Astrocyte (in vitro differentiated cells and primary cell): Measurements from ENCODE around the gene HSD11B2. TPM values are rescaled to one million over a fixed set of nuclear protein-coding genes. Genes with fewer than 3 reads are reported as not detected.

Source experiments
- DNase-seq: peaks from one replicate; pipeline ENCODE4 v3.0.0-alpha.2; 2010; ENCODE audit warnings: low read depth
- FAIRE-seq: peaks from 2 replicates; lab custom pipeline; 2011; peaks lifted over from hg19 to GRCh38; lab: Jason Lieb, UNC
- H2AFZ ChIP-seq: 2 replicates; pipeline ENCODE4 v1.6.0; 2012; ENCODE audit warnings: low read depth, low read length, inconsistent platforms
- H3K27ac ChIP-seq: 2 replicates; pipeline ENCODE4 v1.5.1; 2011; ENCODE audit warnings: low read depth, low read length, inconsistent platforms
- H3K27me3 ChIP-seq: 2 replicates; pipeline ENCODE4 v1.6.0; 2011; ENCODE audit warnings: low read length, inconsistent platforms; ENCODE audit not compliant: insufficient read depth
- H3K36me3 ChIP-seq: 2 replicates; pipeline ENCODE4 v1.5.1; 2011; ENCODE audit warnings: low read length, inconsistent platforms; ENCODE audit not compliant: insufficient read depth
- H3K4me1 ChIP-seq: 2 replicates; pipeline ENCODE4 v1.5.1; 2011; ENCODE audit warnings: low read length, inconsistent platforms; ENCODE audit not compliant: insufficient read depth
- H3K4me2 ChIP-seq: 2 replicates; pipeline ENCODE4 v1.6.0; 2012; ENCODE audit warnings: low read length, inconsistent platforms
- H3K4me3 ChIP-seq: 2 replicates; pipeline ENCODE4 v1.5.1; 2011; ENCODE audit warnings: low read depth, mild to moderate bottlenecking, low read length, inconsistent platforms; ENCODE audit not compliant: insufficient read depth
- H3K79me2 ChIP-seq: 2 replicates; pipeline ENCODE4 v1.6.0; 2012; ENCODE audit warnings: mild to moderate bottlenecking, low read length, inconsistent platforms; ENCODE audit not compliant: insufficient read depth
- H3K9ac ChIP-seq: 2 replicates; pipeline ENCODE4 v1.6.0; 2012; ENCODE audit warnings: mild to moderate bottlenecking, low read length, inconsistent platforms
- H3K9me3 ChIP-seq: 2 replicates; pipeline ENCODE4 v1.5.1; 2012; ENCODE audit warnings: low read depth, mild to moderate bottlenecking, low read length, inconsistent platforms; ENCODE audit not compliant: insufficient read depth
- H4K20me1 ChIP-seq: 2 replicates; pipeline ENCODE4 v1.6.0; 2012; ENCODE audit warnings: low read length, inconsistent platforms; ENCODE audit not compliant: insufficient read depth
- H3K27ac Mint-ChIP-seq: one replicate; pipeline ENCODE4 v1.8.0; 2021; ENCODE audit warnings: mild to moderate bottlenecking, mixed read lengths; ENCODE audit not compliant: unreplicated experiment
- H3K27me3 Mint-ChIP-seq: one replicate; pipeline ENCODE4 v1.8.0; 2021; ENCODE audit warnings: low read depth, mixed read lengths; ENCODE audit not compliant: unreplicated experiment
- H3K36me3 Mint-ChIP-seq: one replicate; pipeline ENCODE4 v1.8.0; 2021; ENCODE audit warnings: low read depth, mixed read lengths; ENCODE audit not compliant: unreplicated experiment
- H3K4me1 Mint-ChIP-seq: one replicate; pipeline ENCODE4 v1.8.0; 2021; ENCODE audit warnings: low read depth, mixed read lengths; ENCODE audit not compliant: unreplicated experiment
- H3K4me3 Mint-ChIP-seq: one replicate; pipeline ENCODE4 v1.8.0; 2021; ENCODE audit warnings: mild to moderate bottlenecking, moderate library complexity, mixed read lengths; ENCODE audit not compliant: unreplicated experiment
- H3K9me3 Mint-ChIP-seq: one replicate; pipeline ENCODE4 v1.8.0; 2021; ENCODE audit warnings: mild to moderate bottlenecking, mixed read lengths; ENCODE audit not compliant: unreplicated experiment
- EZH2 ChIP-seq: IDR thresholded peaks from 2 replicates; pipeline ENCODE4 v1.6.1; 2012; ENCODE audit warnings: mild to moderate bottlenecking, low read length, inconsistent platforms; ENCODE audit not compliant: insufficient read depth
- total RNA-seq: library from RNA; stranded (reverse); gene quantifications from 2 replicates; pipeline ENCODE4 v1.2.1, GENCODE V29; 2021
- TF ChIP-seq, protein P1 (sequence below): IDR thresholded peaks from 2 replicates; pipeline ENCODE4 v1.5.1; 2011; ENCODE audit warnings: low read depth, mild to moderate bottlenecking, inconsistent platforms, low read length, moderate library complexity; ENCODE audit not compliant: insufficient read depth

The HSD11B2 gene
- total RNA-seq, 1 donor from 2014 or later: not detected

DNA sequence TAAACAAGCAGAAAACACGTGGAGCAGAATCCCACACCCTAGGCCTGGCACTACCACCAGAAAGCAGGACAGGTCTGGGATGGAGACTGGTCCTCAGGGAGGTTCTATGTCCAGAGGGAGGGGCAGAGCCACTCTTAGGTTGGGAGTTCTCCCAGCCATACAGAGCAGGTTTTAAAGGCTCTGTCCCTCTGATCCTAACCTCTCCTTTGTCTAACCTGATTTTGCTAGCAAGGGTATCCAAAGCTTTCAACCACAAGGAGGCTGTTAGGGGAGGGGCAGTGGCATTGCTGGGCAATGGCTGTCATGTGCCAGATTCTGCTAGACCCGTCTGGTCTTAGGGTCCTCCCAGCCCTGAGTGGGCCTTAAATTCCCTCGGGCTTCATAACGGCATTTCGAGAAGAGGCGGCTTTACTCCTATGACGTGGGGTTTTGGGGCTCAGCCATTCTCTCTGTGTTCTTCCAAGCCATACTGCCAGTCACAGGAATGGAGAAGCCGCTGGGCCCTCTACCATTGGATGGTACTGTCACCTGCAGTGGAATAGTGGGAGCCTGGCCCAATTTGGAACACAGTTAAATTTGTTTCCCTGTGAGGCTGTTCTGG lies 43.3 kb upstream of the HSD11B2 start:
- Mint-ChIP-seq H3K36me3 (peaks cover 2% of the 10 kb centered on the region), H3K27ac (no peak overlapping the region), H3K27me3 (peaks cover 71% of the 10 kb centered on the region), H3K4me3 (no peak overlapping the region), H3K4me1 (no peaks in the 10 kb centered on the region), H3K9me3 (peaks cover 2% of the 10 kb centered on the region)
- DNase-seq (no peak), FAIRE-seq (no peak)
- H3K27ac ChIP-seq: no peak overlapping the region
- TF ChIP-seq EZH2: no peak
- TF ChIP-seq, protein P1, sequence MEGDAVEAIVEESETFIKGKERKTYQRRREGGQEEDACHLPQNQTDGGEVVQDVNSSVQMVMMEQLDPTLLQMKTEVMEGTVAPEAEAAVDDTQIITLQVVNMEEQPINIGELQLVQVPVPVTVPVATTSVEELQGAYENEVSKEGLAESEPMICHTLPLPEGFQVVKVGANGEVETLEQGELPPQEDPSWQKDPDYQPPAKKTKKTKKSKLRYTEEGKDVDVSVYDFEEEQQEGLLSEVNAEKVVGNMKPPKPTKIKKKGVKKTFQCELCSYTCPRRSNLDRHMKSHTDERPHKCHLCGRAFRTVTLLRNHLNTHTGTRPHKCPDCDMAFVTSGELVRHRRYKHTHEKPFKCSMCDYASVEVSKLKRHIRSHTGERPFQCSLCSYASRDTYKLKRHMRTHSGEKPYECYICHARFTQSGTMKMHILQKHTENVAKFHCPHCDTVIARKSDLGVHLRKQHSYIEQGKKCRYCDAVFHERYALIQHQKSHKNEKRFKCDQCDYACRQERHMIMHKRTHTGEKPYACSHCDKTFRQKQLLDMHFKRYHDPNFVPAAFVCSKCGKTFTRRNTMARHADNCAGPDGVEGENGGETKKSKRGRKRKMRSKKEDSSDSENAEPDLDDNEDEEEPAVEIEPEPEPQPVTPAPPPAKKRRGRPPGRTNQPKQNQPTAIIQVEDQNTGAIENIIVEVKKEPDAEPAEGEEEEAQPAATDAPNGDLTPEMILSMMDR: no peak
- H3K9ac ChIP-seq: no peak overlapping the region
- H3K27me3 ChIP-seq: peaks cover 7% of the 10 kb centered on the region
- H4K20me1 ChIP-seq: no peaks in the 10 kb centered on the region
- H3K4me2 ChIP-seq: no peak overlapping the region
- no peak overlapping the region for H2AFZ ChIP-seq
- no peaks in the 10 kb centered on the region for H3K4me1 ChIP-seq
- no peak overlapping the region for H3K4me3 ChIP-seq
- no peaks in the 10 kb centered on the region for H3K36me3 ChIP-seq
- no peaks in the 10 kb centered on the region for H3K79me2 ChIP-seq
- no peaks in the 10 kb centered on the region for H3K9me3 ChIP-seq

DNA sequence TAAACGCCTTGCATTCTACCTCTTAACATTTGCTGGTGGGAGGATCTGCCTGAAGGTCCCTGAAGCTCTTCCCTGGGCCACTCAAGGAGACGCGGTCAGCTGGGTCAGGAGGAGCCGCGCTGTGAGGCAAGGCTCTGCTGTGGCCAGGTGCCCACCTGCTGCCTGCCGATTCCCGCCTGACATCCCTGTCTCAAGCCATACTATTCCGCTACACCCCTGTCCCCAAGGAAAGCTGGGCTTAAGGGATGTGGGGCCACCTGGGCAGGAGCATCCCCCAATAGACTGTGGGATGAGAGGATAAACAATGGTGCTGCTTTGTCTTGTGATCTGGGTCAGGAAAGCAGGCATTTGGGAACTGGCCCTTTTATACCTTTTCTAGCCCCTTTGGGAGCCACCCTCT lies 42.7 kb upstream of the HSD11B2 start:
- DNase-seq (no peak), FAIRE-seq (no peak)
- Histone ChIP-seq H3K79me2 (no peaks in the 10 kb centered on the region), H3K36me3 (no peaks in the 10 kb centered on the region), H3K27ac (no peak overlapping the region), H3K27me3 (peaks cover 7% of the 10 kb centered on the region), H3K4me3 (no peak overlapping the region), H3K9me3 (no peaks in the 10 kb centered on the region), H2AFZ (no peak overlapping the region), H4K20me1 (no peaks in the 10 kb centered on the region), H3K4me1 (peaks cover 6% of the 10 kb centered on the region), H3K9ac (no peak overlapping the region), H3K4me2 (no peak overlapping the region)
- H3K27ac Mint-ChIP-seq: no peak overlapping the region
- no peaks in the 10 kb centered on the region for H3K4me1 Mint-ChIP-seq
- peaks cover 74% of the 10 kb centered on the region for H3K27me3 Mint-ChIP-seq
- H3K4me3 Mint-ChIP-seq: no peak overlapping the region
- H3K36me3 Mint-ChIP-seq: peaks cover 2% of the 10 kb centered on the region
- H3K9me3 Mint-ChIP-seq: peaks cover 2% of the 10 kb centered on the region
- no peak for TF ChIP-seq EZH2
- TF ChIP-seq, protein P1: no peak

DNA sequence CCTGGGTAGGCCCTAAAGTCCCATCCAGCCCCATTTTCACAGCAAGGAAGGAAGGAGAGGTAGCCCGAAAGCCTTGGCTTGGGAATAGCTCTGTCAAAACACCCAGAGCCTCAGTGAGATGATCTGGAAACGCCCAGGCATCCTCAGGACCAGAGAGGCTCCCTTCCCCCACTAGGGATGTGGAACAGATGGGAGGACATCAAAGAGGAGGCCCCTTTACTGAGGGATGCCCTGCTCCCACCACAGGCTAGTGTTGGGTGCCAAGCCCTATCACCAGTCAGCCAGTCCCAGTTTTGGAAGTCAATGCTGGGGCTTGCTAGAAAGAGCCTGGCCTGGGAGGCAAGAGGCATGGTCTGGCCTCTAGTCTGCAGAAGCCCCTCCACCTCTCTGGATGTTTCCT lies 42.3 kb upstream of the HSD11B2 start:
- Mint-ChIP-seq H3K4me3 (no peak overlapping the region), H3K27ac (no peak overlapping the region), H3K9me3 (peaks cover 2% of the 10 kb centered on the region), H3K4me1 (no peaks in the 10 kb centered on the region), H3K36me3 (peaks cover 2% of the 10 kb centered on the region), H3K27me3 (peaks cover 74% of the 10 kb centered on the region)
- no peaks in the 10 kb centered on the region for H3K79me2 ChIP-seq
- no peak overlapping the region for H3K9ac ChIP-seq
- H4K20me1 ChIP-seq: no peaks in the 10 kb centered on the region
- H3K4me1 ChIP-seq: peaks cover 8% of the 10 kb centered on the region
- H3K9me3 ChIP-seq: no peaks in the 10 kb centered on the region
- no peak overlapping the region for H3K4me3 ChIP-seq
- H3K36me3 ChIP-seq: no peaks in the 10 kb centered on the region
- TF ChIP-seq, protein P1: no peak
- no peak for TF ChIP-seq EZH2
- no peak overlapping the region for H3K27ac ChIP-seq
- DNase-seq (no peak), FAIRE-seq (no peak)
- H2AFZ ChIP-seq: no peak overlapping the region
- H3K4me2 ChIP-seq: no peak overlapping the region
- H3K27me3 ChIP-seq: peaks cover 5% of the 10 kb centered on the region
